Kidney (tissue), 14 donors: ENCODE results near the gene LY6G5C. TPM values are rescaled to one million over a fixed set of nuclear protein-coding genes. Genes with fewer than 3 reads are reported as not detected.

ENCODE experiments used
- DNase-seq, 5 donors: peaks; one replicate each; pipeline ENCODE4 v3.0.0-alpha.2; 2013 to 2020
- FAIRE-seq: peaks from 2 replicates; lab custom pipeline; 2012; peaks lifted over from hg19 to GRCh38; lab: Jason Lieb, UNC
- H3K27ac ChIP-seq, 2 donors: one replicate each; pipeline ENCODE4 v1.7.0; 2013; ENCODE audit warnings: low read depth in 2 of 2, low read length in 2 of 2, inconsistent platforms in 1 of 2
- H3K27me3 ChIP-seq: one replicate; pipeline ENCODE4 v1.7.1; 2013; ENCODE audit warnings: low read length, inconsistent platforms; ENCODE audit not compliant: control insufficient read depth, insufficient read depth
- H3K36me3 ChIP-seq, 3 donors: one replicate each; pipeline versions ENCODE4 v1.7.0 to v1.7.1; 2013; ENCODE audit warnings: low read length in 3 of 3, control low read depth in 1 of 3, inconsistent platforms in 1 of 3; ENCODE audit not compliant: insufficient read depth in 3 of 3, control insufficient read depth in 2 of 3
- H3K4me1 ChIP-seq, 3 donors: one replicate each; pipeline versions ENCODE4 v1.7.0 to v1.7.1; 2013; ENCODE audit warnings: low read length in 3 of 3, inconsistent platforms in 1 of 3, low read depth in 1 of 3; ENCODE audit not compliant: control insufficient read depth in 2 of 3, insufficient read depth in 2 of 3
- H3K4me3 ChIP-seq, 3 donors: one replicate each; pipeline versions ENCODE4 v1.7.0 to v1.8.1; 2013; ENCODE audit warnings: low read length in 3 of 3, control low read depth in 1 of 3, inconsistent platforms in 1 of 3
- H3K9ac ChIP-seq, 3 donors: one replicate each; pipeline versions ENCODE4 v1.7.0 to v1.7.1; 2013; ENCODE audit warnings: low read length in 3 of 3, control low read depth in 1 of 3, inconsistent platforms in 1 of 3
- H3K9me3 ChIP-seq, 3 donors: one replicate each; pipeline versions ENCODE4 v1.7.0 to v1.7.1; 2013; ENCODE audit warnings: low read length in 3 of 3, control low read depth in 1 of 3, inconsistent platforms in 1 of 3; ENCODE audit not compliant: control insufficient read depth in 2 of 3, insufficient read depth in 1 of 3
- intact Hi-C: fragments of 100-400 bp; cut with DNase I; formaldehyde crosslinking; loops from one replicate; pipeline ENCODE4 v1.11.1; 2022
- polyA plus RNA-seq: library from polyadenylated mRNA; stranded (reverse); fragments of 350-450 nt; fragmentation: Illumina TruSeq; extraction: RNeasy Lipid Tissue Mini Kit (QIAGEN cat#74804); gene quantifications from one replicate; pipeline ENCODE4 v1.2.3, GENCODE V29; 2014; ENCODE audit warnings: low read depth, low replicate concordance; ENCODE audit not compliant: insufficient read depth
- total RNA-seq: library from RNA; stranded (reverse); fragmentation: NEBNext Ultra II Directional; extraction: Animal tissue kit (Norgen Biotek cat#: 25700); gene quantifications from one replicate; pipeline ENCODE4 v1.2.1, GENCODE V29; 2021
- TF ChIP-seq, protein P1 (sequence below): IDR thresholded peaks from 3 replicates; pipeline ENCODE4 v1.5.1; 2012; ENCODE audit warnings: mild to moderate bottlenecking, moderate library complexity, borderline replicate concordance; ENCODE audit not compliant: insufficient read depth; ENCODE audit errors: extremely low read depth
- donor health status: control.
- donor health status: control.
- donor health status: control.
- donor health status: control.
- donor health status: control.
- donor health status: DM: yes; HTN: yes; CAD: no.
- donor health status: Normal renal cell carcinoma (clear cell type).

LY6G5C gene
- total and polyA plus RNA-seq, 2 donors from 2014 or later = 2.5 to 4.6 TPM

DNA sequence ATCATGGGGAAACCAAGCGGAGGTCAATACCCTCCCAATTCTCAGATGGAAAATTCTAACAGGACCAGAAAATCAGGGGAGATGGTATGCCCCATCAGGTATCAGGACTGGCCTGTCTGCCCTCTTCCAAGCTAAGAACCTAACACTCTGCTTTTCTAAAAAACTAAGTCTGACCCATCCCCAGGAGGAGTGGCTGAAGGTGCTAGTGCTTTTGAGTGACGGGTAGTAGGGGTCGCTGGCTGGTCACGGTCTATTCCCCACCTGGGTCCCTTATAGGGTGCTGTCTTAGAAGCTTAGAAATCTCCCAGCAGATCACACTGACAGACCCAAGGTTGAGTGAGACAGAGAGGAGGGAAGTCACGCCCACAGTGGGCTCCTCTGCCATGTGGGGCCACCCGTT, 12.7 kb upstream of the LY6G5C start:
- intact Hi-C loops = no loop called here
- Histone ChIP-seq H3K27me3 (no peaks in the 10 kb centered on the region), H3K36me3 (peaks cover 9 to 44% (median 38%) of the 10 kb centered on the region in 3 donors), H3K9ac (no peak overlapping the region), H3K4me1 (no peaks in the 10 kb centered on the region), H3K4me3 (no peak overlapping the region), H3K27ac (no peak overlapping the region), H3K9me3 (no peaks in the 10 kb centered on the region)
- DNase-seq (no peak), FAIRE-seq (no peak)
- TF ChIP-seq, protein P1, sequence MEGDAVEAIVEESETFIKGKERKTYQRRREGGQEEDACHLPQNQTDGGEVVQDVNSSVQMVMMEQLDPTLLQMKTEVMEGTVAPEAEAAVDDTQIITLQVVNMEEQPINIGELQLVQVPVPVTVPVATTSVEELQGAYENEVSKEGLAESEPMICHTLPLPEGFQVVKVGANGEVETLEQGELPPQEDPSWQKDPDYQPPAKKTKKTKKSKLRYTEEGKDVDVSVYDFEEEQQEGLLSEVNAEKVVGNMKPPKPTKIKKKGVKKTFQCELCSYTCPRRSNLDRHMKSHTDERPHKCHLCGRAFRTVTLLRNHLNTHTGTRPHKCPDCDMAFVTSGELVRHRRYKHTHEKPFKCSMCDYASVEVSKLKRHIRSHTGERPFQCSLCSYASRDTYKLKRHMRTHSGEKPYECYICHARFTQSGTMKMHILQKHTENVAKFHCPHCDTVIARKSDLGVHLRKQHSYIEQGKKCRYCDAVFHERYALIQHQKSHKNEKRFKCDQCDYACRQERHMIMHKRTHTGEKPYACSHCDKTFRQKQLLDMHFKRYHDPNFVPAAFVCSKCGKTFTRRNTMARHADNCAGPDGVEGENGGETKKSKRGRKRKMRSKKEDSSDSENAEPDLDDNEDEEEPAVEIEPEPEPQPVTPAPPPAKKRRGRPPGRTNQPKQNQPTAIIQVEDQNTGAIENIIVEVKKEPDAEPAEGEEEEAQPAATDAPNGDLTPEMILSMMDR = no peak

DNA sequence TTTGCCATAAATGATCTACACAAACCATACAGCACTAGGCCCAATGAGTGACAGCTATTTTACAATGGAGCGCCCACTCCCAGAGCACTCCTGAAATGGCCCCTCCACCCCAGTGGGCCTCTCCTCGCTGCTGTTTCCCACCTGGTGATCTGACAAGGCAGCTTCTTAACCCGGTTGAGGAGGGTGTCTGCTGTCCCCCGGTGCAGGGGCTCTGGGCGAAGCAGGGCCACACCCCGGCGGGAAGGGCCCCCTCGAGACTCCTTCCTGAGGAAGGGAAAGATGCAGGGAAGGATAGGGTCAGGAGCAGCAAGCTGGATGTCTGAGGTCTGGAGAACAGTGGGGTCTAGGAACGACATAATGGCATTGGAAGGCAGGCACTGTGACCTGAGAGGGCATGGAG, 12.0 kb upstream of the LY6G5C start:
- intact Hi-C loops = no loop called here
- no peaks in the 10 kb centered on the region for H3K27me3 ChIP-seq
- DNase-seq (no peak), FAIRE-seq (no peak)
- H3K4me3 ChIP-seq = no peak overlapping the region
- no peaks in the 10 kb centered on the region for H3K9me3 ChIP-seq
- no peak overlapping the region for H3K27ac ChIP-seq
- TF ChIP-seq, protein P1 = no peak
- peaks cover 9 to 50% (median 44%) of the 10 kb centered on the region in 3 donors for H3K36me3 ChIP-seq
- no peaks in the 10 kb centered on the region for H3K4me1 ChIP-seq
- no peak overlapping the region for H3K9ac ChIP-seq

DNA sequence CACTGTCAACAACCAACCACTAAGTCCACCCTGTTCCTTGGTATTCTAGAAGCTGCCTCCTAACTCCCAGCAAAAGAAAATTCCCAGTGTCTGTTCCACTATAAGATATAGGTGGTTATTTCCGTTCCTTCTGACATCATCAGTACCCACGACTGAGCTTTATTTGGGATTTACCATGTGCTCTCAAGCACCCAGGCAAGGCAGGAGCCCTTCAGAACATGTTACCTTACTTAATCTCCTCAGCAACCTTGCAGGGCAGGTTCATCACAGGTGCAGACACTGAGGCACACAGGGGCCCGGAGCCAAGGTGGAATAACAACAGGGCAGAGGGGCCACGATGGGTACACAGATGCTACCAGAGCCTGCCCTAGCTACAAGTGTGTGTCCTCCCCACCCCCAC, 11.5 kb upstream of the LY6G5C start:
- no peak overlapping the region for H3K9ac ChIP-seq
- TF ChIP-seq, protein P1 = no peak
- intact Hi-C loops = no loop called here
- DNase-seq (no peak), FAIRE-seq (no peak)
- H3K27ac ChIP-seq = no peak overlapping the region
- no peak overlapping the region for H3K4me3 ChIP-seq
- no peaks in the 10 kb centered on the region for H3K27me3 ChIP-seq
- no peaks in the 10 kb centered on the region for H3K9me3 ChIP-seq
- no peaks in the 10 kb centered on the region for H3K4me1 ChIP-seq
- peaks cover 9 to 54% (median 45%) of the 10 kb centered on the region in 3 donors for H3K36me3 ChIP-seq

DNA sequence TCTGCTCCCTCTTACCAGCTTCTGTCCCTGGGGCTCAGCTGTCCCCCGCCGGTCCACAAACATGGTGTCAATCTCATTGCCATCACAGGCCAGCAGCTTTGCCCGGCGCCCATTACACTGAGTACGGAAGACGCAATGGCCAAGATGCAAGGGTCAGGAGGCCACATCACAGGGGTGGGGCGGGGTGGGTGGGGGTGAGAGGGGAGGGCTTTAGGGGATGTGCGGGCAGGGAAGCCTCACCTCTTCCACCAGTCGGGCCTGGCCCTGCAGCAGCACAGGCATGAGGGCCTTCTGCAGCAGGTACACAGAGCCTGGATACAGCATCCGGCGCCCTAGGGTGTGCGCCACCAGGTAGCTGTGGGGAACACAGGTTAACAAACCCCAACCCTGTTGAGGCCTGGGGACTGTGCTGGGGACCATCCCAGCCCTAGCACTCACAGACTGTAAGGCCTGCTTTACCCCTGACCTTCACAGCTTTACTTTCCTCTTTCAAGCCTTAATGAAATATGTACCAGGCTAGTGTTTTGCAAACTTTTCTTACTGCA, 10.8 kb upstream of the LY6G5C start:
- no peaks in the 10 kb centered on the region for H3K9me3 ChIP-seq
- TF ChIP-seq, protein P1 = no peak
- peaks cover 9 to 51% (median 46%) of the 10 kb centered on the region in 3 donors for H3K36me3 ChIP-seq
- no peak overlapping the region for H3K4me3 ChIP-seq
- H3K4me1 ChIP-seq = no peaks in the 10 kb centered on the region
- FAIRE-seq (no peak), DNase-seq (no peak)
- H3K27ac ChIP-seq = no peak overlapping the region
- intact Hi-C loops = no loop called here
- H3K9ac ChIP-seq = no peak overlapping the region
- no peaks in the 10 kb centered on the region for H3K27me3 ChIP-seq
